Measurements from ENCODE around the gene AHCYL2. TPM values are rescaled to one million over a fixed set of nuclear protein-coding genes. Genes with fewer than 3 reads are reported as not detected.
"Not testable (repeated sequence)": the region's sequence is repeated elsewhere in the genome, so short reads cannot be mapped to it uniquely, and the experiment has no call there.

AHCYL2 gene
- total and polyA plus RNA-seq, 9 donors = 8.7 to 25.8 (median 17.2) TPM

DNA sequence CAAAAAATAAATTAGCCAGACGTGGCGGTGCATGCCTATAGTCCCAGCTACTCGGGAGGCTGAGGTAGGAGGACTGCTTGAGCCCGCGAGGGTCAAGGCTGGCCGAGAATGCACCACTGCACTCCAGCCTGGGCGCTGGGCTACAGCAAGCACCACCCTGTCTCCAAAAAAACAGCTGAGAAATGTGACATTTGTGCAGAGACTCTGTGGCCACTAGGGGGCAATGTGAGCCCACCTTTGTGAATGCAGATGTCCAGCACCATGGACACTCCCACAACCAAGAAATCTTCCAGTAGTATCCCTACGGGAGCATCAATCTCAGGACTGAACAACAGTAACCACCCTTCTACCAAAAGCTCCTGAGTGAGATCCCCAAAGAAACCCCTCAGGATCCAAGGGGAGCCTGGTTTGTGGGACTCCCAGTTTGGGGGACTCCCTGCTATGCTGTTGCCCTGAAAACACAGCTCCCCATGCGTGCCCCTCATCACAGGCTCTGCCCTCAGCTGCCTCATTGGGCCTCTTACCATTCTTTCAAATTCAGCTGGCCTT is 6.2 kb upstream of the AHCYL2 start:
- no peaks in the 10 kb centered on the region for H3K9me3 ChIP-seq
- WGBS, 3 donors = 14 to 16% (median 15%) methylated on average over 9 of the region's 9 CpGs
- H3K4me3 ChIP-seq = no peak overlapping the region
- no peaks in the 10 kb centered on the region for H3K27me3 ChIP-seq
- DNase-seq = peak; percentile 79 to 88 (median 86)
- H3K36me3 ChIP-seq = no peaks in the 10 kb centered on the region
- TF ChIP-seq, protein P1, sequence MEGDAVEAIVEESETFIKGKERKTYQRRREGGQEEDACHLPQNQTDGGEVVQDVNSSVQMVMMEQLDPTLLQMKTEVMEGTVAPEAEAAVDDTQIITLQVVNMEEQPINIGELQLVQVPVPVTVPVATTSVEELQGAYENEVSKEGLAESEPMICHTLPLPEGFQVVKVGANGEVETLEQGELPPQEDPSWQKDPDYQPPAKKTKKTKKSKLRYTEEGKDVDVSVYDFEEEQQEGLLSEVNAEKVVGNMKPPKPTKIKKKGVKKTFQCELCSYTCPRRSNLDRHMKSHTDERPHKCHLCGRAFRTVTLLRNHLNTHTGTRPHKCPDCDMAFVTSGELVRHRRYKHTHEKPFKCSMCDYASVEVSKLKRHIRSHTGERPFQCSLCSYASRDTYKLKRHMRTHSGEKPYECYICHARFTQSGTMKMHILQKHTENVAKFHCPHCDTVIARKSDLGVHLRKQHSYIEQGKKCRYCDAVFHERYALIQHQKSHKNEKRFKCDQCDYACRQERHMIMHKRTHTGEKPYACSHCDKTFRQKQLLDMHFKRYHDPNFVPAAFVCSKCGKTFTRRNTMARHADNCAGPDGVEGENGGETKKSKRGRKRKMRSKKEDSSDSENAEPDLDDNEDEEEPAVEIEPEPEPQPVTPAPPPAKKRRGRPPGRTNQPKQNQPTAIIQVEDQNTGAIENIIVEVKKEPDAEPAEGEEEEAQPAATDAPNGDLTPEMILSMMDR (IDR thresholded peaks at IDR 0.05) = peak; percentile 75 to 93 (median 81)
- TF ChIP-seq POLR2A (IDR thresholded peaks at IDR 0.05) = no peak
- intact Hi-C loops (cut with DNase I) = loop anchor here (2.0 to 10.0 kb wide), 6 partner anchors 76 to 256 kb away; no protein-coding TSS in a partner anchor
- H3K4me1 ChIP-seq (ENCODE audit: insufficient read depth) = no peaks in the 10 kb centered on the region
- no peak overlapping the region for H3K27ac ChIP-seq

DNA sequence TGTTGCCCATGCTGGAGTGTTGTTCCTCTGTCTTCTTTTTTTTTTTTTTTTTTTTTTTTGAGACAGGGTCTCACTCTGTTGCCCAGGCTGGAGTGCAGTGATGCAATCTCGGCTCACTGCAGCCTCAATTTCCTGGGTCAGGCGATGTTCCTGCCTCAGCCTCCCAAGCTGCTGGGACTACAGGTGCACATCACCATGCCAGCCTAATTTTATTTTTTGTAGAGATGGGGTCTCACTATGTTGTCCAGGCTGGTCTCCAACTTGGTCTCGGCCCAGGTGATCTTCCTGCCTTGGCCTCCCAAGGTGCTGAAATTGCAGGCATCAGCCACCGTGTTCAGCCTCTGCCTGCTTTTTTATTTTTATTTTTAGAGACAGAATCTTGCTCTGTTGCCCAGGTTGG is 5.7 kb upstream of the AHCYL2 start:
- intact Hi-C loops (cut with DNase I) = loop anchor here (2.0 to 10.0 kb wide), 6 partner anchors 76 to 256 kb away; no protein-coding TSS in a partner anchor
- not testable (repeated sequence) for DNase-seq; H3K36me3 ChIP-seq; H3K27me3 ChIP-seq; H3K27ac ChIP-seq; H3K4me1 ChIP-seq (ENCODE audit: insufficient read depth); H3K9me3 ChIP-seq; H3K4me3 ChIP-seq
- 84 to 91% (median 85%) methylated on average over 4 of the region's 4 CpGs for WGBS, 3 donors

DNA sequence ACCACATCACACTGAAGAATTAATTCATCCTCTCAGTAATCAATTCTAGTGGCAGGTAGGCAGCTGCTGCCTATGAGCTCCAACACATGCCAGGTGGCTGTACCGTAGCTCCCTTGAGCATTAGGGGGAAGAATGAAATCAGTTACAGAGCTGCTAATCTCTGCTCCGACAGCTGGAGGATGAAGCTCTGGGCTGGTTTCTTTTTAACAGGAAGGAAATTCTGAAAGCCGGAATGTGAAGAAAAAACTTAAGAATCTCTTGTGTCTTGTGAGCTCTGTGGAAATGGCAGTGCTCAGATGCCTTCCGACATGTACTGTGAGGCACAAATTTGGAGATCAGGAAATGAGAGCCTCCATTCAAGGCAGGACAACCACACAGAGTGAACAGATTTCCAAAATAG is 2.8 kb upstream of the AHCYL2 start:
- H3K27ac ChIP-seq = no peak overlapping the region
- DNase-seq = no peak
- TF ChIP-seq, protein P1 (IDR thresholded peaks at IDR 0.05) = no peak
- no peak for TF ChIP-seq EP300 (IDR thresholded peaks at IDR 0.05)
- TF ChIP-seq POLR2A (IDR thresholded peaks at IDR 0.05) = no peak
- intact Hi-C loops (cut with DNase I) = loop anchor here in 1 of 4 donors (10.0 kb wide), 1 partner anchor 73 kb away; no protein-coding TSS in a partner anchor
- 12 to 20% (median 12%) methylated on average over 4 of the region's 4 CpGs for WGBS, 3 donors
- H3K9me3 ChIP-seq = no peaks in the 10 kb centered on the region
- no peaks in the 10 kb centered on the region for H3K36me3 ChIP-seq
- H3K27me3 ChIP-seq = no peaks in the 10 kb centered on the region
- no peak overlapping the region for H3K4me3 ChIP-seq
- peaks cover 4% of the 10 kb centered on the region for H3K4me1 ChIP-seq (ENCODE audit: insufficient read depth)

DNA sequence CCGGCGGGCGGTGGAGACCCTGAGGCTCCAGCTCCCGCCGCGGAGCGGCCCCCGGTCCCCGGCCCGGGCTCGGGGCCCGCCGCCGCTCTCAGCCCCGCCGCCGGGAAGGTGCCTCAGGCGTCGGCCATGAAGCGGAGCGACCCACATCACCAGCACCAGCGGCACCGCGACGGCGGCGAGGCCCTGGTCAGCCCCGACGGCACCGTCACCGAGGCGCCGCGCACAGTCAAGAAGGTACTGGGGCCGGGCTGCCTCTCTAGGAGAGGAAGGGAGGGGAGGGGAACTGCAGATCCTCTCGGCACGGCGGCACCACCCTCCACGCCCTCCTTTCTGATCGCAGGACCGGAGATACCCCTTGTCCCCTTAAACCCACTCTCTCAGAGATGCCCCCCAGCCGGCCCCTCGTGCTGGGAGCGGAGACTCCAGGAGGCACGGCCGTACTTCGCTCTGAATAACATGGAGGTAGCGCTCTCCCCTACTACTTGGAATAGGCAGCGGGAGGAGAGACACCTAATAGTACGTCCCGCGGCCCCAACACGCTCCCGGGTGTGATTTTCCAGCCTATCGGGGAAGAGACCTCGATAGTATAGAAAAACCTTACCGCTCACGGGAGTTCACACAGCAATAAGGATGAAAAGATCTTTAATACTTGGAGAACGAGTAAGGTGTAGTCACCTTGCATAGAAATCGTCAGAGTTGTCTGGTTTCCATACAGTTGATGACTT is 538 bp downstream of the AHCYL2 start:
- no peak for TF ChIP-seq EP300 (IDR thresholded peaks at IDR 0.05)
- TF ChIP-seq, protein P1 (IDR thresholded peaks at IDR 0.05) = no peak
- TF ChIP-seq POLR2A (IDR thresholded peaks at IDR 0.05) = peak; percentile 6
- intact Hi-C loops (cut with DNase I) = loop anchor here in 1 of 4 donors (10.0 kb wide), 1 partner anchor 69 kb away; no protein-coding TSS in a partner anchor
- Histone ChIP-seq H3K36me3 (no peaks in the 10 kb centered on the region), H3K4me3 (peak overlapping the region; percentile 63), H3K27ac (peak overlapping the region; percentile 26 to 78), H3K27me3 (no peaks in the 10 kb centered on the region), H3K4me1 (ENCODE audit: insufficient read depth) (peaks cover 4% of the 10 kb centered on the region), H3K9me3 (no peaks in the 10 kb centered on the region)
- WGBS, 3 donors = 0 to 1% (median 0%) methylated on average over 47 to 60 of the region's 60 CpGs
- peak in 3 of 5 donors; percentile 37 to 68 (median 53) for DNase-seq

Measured in ovary (tissue), 9 donors.